Mucosa of descending colon (tissue), 3 donors: ENCODE data around the gene FAR1. TPM values are rescaled to one million over a fixed set of nuclear protein-coding genes. Genes with fewer than 3 reads are reported as not detected.

Experiments used
- ATAC-seq: fragments of 200-7000 bp; cut with Tn5 transposase; one replicate; pipeline ENCODE4 v1.9.1; 2020; ENCODE audit warnings: mild to moderate bottlenecking, moderate library complexity
- DNase-seq, 3 donors: peaks; one replicate each; pipeline ENCODE4 v3.0.0-alpha.2; 2020
- H3K36me3 ChIP-seq: fragments of 200-600 bp; one replicate; pipeline ENCODE4 v1.8.0; 2021; ENCODE audit warnings: low read depth, mild to moderate bottlenecking
- H3K4me1 ChIP-seq: fragments of 200-600 bp; one replicate; pipeline ENCODE4 v1.8.0; 2021; ENCODE audit warnings: low read depth, mild to moderate bottlenecking
- H3K4me3 ChIP-seq: fragments of 200-600 bp; one replicate; pipeline ENCODE4 v1.8.0; 2021; ENCODE audit warnings: mild to moderate bottlenecking
- H3K9me3 ChIP-seq: fragments of 200-600 bp; one replicate; pipeline ENCODE4 v1.8.0; 2021; ENCODE audit warnings: mild to moderate bottlenecking
- CTCF ChIP-seq: fragments of 200-600 bp; IDR thresholded peaks from one replicate; pipeline ENCODE4 v1.8.0; 2022; ENCODE audit warnings: antibody characterized with exemption, mild to moderate bottlenecking
- intact Hi-C, 2 donors: fragments of 100-400 bp; cut with DNase I in 1 of 2; cut with micrococcal nuclease in 1 of 2; formaldehyde crosslinking; loops; one replicate each; pipeline versions ENCODE4 v1.11.0 to v1.11.1; 2022; cut with DNase I, micrococcal nuclease
- total RNA-seq, 3 donors: library from RNA; stranded (reverse); fragmentation: NEBNext Ultra II Directional in 2 of 3; extraction: Animal tissue kit (Norgen Biotek cat#: 25700) in 2 of 3; gene quantifications; one replicate each; pipeline versions ENCODE4 v1.2.1 to v1.2.4, GENCODE V29; 2021 to 2023
- donor health status: DM: no; HTN: no; CAD: no; lungs with moderate emphysema.
- donor health status: DM: no; HTN: no; CAD: no.
- donor health status: DM: no; HTN: yes; CAD: no.

Gene FAR1
- total RNA-seq, 3 donors from 2014 or later: 74.3 to 103 (median 102) TPM

- H3K4me1 ChIP-seq: peaks cover 11% of the 10 kb centered on the region
- H3K4me3 ChIP-seq: no peak overlapping the region
- intact Hi-C loops: no loop called here
- no peaks in the 10 kb centered on the region for H3K36me3 ChIP-seq
- DNase-seq (no peak), ATAC-seq (no peak)
- H3K9me3 ChIP-seq: no peaks in the 10 kb centered on the region
- TF ChIP-seq CTCF: no peak
Measured at GRCh38 chr11:13699870-13700269, 31.4 kb downstream of the FAR1 start.

GRCh38 chr11:13701506-13701905, 33.0 kb downstream of the FAR1 start:
- H3K36me3 ChIP-seq: no peaks in the 10 kb centered on the region
- H3K9me3 ChIP-seq: no peaks in the 10 kb centered on the region
- intact Hi-C loops: no loop called here
- TF ChIP-seq CTCF: no peak
- H3K4me3 ChIP-seq: no peak overlapping the region
- DNase-seq: no peak
- H3K4me1 ChIP-seq: peaks cover 11% of the 10 kb centered on the region
- ATAC-seq: no peak

GRCh38 chr11:13702071-13702470, 33.6 kb downstream of the FAR1 start:
- intact Hi-C loops: no loop called here
- Histone ChIP-seq H3K9me3 (no peaks in the 10 kb centered on the region), H3K4me1 (peaks cover 11% of the 10 kb centered on the region), H3K36me3 (no peaks in the 10 kb centered on the region), H3K4me3 (no peak overlapping the region)
- DNase-seq: no peak
- TF ChIP-seq CTCF: no peak
- no peak for ATAC-seq

GRCh38 chr11:13705710-13706109, 37.2 kb downstream of the FAR1 start:
- intact Hi-C loops: no loop called here
- no peak for TF ChIP-seq CTCF

GRCh38 chr11:13713982-13714381, 45.5 kb downstream of the FAR1 start:
- Histone ChIP-seq H3K4me3 (no peak overlapping the region), H3K36me3 (no peaks in the 10 kb centered on the region), H3K9me3 (no peaks in the 10 kb centered on the region), H3K4me1 (no peaks in the 10 kb centered on the region)
- TF ChIP-seq CTCF: no peak
- intact Hi-C loops: no loop called here
- DNase-seq: no peak
- no peak for ATAC-seq

More at GRCh38 chr11:13705710-13706109, 37.2 kb downstream of the FAR1 start:
- DNase-seq (no peak), ATAC-seq (no peak)
- Histone ChIP-seq H3K36me3 (no peaks in the 10 kb centered on the region), H3K4me1 (no peaks in the 10 kb centered on the region), H3K4me3 (no peak overlapping the region), H3K9me3 (no peaks in the 10 kb centered on the region)

- intact Hi-C loops: no loop called here
- Histone ChIP-seq H3K4me3 (no peak overlapping the region), H3K36me3 (no peaks in the 10 kb centered on the region), H3K9me3 (no peaks in the 10 kb centered on the region), H3K4me1 (no peaks in the 10 kb centered on the region)
- DNase-seq (no peak), ATAC-seq (no peak)
- TF ChIP-seq CTCF: no peak
Measured at GRCh38 chr11:13717331-13717730, 48.9 kb downstream of the FAR1 start.
